Tibial nerve (tissue), 3 donors: ENCODE data around the gene CCBE1.

Source experiments
- POLR2A ChIP-seq, 2 donors: fragments of 450-650 bp; IDR thresholded peaks; one replicate each; pipeline ENCODE4 v1.6.1; 2017; ENCODE audit warnings: antibody characterized with exemption in 2 of 2, mild to moderate bottlenecking in 2 of 2, moderate library complexity in 2 of 2
- TF ChIP-seq, protein P1 (sequence below), 5 experiments: fragments of 200-600 bp in 3 of 5; fragments of 450-650 bp in 2 of 5; sonication (generic) in 3 of 5; IDR thresholded peaks; one replicate each; pipeline ENCODE4 v1.5.1; 2016 to 2019; ENCODE audit warnings: antibody characterized with exemption in 5 of 5, mild to moderate bottlenecking in 3 of 5, moderate library complexity in 2 of 5

DNA sequence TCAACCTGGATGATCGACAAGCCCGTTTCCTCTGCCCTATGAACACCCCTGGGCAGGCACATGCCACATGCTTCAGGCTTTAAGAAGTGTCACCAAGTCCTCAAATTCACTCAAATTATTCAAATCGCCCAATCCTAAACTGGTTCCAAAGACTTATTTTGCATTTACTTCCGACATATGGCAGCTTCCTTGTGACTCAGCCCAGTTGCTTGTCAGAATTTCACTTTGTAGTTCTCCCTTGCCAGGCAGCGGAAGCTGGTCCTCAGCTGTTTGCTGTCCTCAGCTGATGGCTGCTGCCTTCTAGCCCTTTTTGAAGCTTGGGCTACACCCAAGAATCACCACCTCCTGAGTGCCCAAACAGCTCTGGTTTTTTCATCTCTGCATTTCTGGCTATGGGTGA lies 232.7 kb downstream of the CCBE1 start:
- TF ChIP-seq POLR2A (IDR thresholded peaks at IDR 0.05): no peak
- TF ChIP-seq, protein P1, sequence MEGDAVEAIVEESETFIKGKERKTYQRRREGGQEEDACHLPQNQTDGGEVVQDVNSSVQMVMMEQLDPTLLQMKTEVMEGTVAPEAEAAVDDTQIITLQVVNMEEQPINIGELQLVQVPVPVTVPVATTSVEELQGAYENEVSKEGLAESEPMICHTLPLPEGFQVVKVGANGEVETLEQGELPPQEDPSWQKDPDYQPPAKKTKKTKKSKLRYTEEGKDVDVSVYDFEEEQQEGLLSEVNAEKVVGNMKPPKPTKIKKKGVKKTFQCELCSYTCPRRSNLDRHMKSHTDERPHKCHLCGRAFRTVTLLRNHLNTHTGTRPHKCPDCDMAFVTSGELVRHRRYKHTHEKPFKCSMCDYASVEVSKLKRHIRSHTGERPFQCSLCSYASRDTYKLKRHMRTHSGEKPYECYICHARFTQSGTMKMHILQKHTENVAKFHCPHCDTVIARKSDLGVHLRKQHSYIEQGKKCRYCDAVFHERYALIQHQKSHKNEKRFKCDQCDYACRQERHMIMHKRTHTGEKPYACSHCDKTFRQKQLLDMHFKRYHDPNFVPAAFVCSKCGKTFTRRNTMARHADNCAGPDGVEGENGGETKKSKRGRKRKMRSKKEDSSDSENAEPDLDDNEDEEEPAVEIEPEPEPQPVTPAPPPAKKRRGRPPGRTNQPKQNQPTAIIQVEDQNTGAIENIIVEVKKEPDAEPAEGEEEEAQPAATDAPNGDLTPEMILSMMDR (IDR thresholded peaks at IDR 0.05): no peak
